Measurements from ENCODE around the gene NEIL1.
"Not testable (repeated sequence)": the region's sequence is repeated elsewhere in the genome, so short reads cannot be mapped to it uniquely, and the experiment has no call there.

The NEIL1 gene

DNA sequence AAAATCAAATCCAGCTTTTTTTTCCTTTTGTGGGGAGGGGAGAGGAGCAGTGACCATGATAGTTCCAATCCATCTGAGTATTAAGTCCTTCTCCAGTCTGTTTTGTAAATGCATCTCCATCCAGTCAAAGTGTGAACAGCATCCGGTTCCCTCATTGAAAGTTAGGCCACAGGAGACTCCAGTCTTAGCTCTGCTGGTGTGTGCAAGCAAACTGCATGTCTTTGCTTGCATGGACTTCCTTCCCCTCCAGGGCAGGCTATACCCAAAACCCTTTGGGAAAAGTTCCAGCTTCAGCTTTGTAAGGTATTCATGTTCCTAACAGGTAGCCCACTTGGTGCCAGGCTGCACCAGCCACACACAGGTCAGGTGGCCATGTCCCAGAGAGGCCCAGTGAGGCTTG lies 24.6 kb downstream of the NEIL1 start:
- DNase-seq (ENCODE audit: low read depth in 3 of 3, low spot score in 1 of 3), result no peak

DNA sequence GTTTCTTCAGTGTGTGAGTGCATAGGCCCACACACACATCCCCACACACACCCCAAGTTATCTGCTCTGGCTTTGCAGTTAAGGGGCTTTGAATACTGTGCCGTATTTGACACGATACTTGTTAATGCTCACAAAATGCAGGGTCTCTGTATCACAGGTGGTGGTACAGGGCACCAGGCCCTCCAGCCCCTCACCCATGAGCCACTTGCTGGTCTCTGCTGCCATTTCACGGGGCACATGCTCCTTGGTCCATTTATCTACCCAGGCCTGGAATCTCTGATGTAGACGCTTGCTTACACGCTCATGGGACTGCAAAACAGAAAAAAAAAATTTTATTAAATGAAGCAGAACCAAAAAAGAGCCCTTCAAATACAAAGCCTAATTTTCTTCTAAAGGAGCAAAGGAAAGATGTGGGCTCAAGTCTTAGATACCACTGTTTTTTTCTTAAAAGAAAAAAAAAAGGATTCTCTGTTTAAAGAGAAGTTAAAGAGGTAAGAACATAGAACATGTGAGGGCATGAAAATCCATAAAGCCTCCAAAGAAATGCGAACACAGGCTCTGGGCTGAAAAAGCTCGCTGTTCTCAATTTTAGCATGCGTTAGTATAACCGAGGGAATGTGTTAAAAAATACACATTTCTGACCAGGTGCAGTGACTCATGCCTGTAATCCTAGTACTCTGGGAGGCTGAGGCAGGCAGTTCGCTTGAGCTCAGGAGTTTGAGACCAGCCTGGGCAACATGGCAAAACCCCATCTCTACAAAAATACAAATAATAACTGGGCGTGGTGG lies 25.3 kb downstream of the NEIL1 start:
- no peak for DNase-seq (ENCODE audit: low read depth in 3 of 3, low spot score in 1 of 3)

DNA sequence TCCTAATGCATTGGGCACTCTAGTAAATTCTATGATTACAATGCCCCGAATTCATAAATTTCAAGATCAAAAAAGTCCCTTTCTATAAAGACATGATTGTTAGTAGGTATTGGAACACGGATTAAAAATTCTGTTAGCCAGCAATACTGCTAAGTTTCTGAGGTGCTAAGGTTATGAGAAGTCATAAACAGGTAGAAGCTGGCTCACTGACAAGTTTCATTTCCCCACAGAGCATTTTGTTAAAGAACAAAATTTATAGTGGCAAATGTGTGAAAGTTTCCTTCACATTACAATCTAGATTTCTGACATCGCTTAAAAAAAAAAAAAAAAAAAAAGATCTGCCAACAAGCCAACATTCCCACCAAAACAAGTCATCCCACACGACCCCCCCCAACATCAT lies 33.9 kb downstream of the NEIL1 start:
- no peak for DNase-seq (ENCODE audit: low read depth in 3 of 3, low spot score in 1 of 3)

DNA sequence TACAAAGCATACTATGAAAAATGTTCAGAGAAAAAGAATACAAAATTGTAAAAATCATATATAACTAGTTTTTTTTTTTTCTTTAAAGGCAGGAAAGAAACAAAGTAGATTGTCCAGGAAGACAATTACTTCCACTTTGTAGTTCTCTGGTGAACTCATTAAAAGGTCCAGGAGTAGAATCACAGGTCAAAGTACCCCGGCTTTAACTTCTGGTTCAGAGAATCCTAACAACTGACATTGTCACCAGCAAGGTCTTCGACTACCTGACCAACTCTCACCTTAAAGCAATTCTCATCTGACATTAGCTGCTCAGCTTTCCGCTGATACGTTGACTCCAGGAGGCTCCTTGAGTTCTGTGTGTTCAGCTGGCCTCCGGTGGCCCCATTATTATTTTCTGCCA lies 37.1 kb downstream of the NEIL1 start:
- not testable (repeated sequence) for DNase-seq (ENCODE audit: low read depth in 3 of 3, low spot score in 1 of 3)

DNA sequence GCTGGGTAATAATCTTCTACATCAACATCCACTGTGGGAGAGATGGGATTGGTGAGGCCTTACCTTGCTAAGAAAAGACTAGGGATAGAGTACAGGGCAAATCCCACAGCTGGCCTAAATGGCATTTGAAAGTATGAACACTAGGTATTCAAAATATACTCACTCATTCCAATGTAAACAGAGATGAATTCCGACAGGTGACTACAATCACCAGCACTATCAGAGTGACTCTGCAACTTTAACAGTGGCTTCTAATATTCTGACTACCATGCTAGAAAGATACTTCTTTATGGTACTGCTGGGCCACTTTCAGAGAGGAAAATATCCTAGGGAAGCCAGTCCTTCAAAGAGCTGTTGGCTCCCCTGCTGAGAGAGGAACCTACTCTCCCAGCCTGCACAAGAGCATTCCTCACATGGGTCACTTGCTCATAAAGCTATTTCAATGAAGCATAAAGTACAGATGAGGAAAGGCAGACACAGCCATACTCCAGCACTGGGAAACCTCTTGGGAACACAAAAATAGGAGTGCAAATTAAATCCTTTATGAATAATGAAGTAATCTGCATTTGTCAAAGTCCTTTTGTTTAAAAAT lies 43.0 kb downstream of the NEIL1 start:
- no peak for DNase-seq (ENCODE audit: low read depth in 3 of 3, low spot score in 1 of 3)

DNA sequence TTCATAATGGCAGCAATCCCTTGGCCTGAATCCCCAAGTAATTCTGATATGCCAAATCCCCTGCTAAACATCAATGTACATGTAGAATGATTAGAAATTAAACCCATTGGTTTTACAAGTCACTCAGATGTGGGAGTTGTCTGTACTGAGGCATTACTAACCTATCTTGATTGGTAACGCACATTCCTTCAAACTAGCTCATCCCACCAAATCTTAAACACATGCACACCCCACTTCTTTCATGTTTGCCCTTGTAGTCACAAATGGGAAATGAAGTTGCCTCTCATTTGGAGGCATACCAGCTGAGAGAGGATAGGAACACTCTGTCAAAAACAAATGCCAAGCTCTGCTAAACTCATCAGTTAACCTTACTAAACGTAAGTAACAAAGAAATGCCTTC lies 50.7 kb downstream of the NEIL1 start:
- no peak for DNase-seq (ENCODE audit: low read depth in 3 of 3, low spot score in 1 of 3)

DNA sequence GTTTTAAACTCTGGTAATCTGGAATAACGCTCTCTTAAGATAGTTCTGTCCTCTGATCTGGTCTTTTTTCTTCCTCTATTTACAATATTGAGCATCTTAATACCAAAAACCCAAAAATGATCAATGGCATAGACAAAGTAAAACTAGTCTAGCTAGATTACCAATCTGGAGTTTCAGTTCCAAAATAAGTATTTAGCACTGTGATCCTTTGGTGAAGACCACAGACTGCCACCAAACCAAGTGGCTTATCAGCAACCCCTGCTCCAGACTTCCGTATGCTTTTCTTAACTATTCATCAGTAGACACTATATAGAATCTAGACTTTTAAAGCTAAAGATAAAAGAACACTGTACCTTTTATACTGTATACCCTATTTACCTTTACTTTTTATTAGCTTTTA lies 57.1 kb downstream of the NEIL1 start:
- DNase-seq (ENCODE audit: low read depth in 3 of 3, low spot score in 1 of 3), result no peak

Data from stimulated activated CD4-positive, alpha-beta T cell treated with anti-CD3 and anti-CD28 coated beads, TNF-alpha, amount 100 ng/mL, for 1 hour (primary cell).